ENCODE results near the gene BCO1.

The BCO1 gene

GRCh38 chr16:81275795-81276194, 37.3 kb downstream of the BCO1 start:
- no peak for DNase-seq (ENCODE audit: low read depth in 2 of 2)

- DNase-seq (ENCODE audit: low read depth in 2 of 2) = no peak
Measured at GRCh38 chr16:81276323-81276722, 37.8 kb downstream of the BCO1 start.

GRCh38 chr16:81277541-81278080, 39.1 kb downstream of the BCO1 start:
- DNase-seq (ENCODE audit: low read depth in 2 of 2) = no peak

GRCh38 chr16:81278526-81278925, 40.0 kb downstream of the BCO1 start:
- DNase-seq (ENCODE audit: low read depth in 2 of 2) = no peak

DNA sequence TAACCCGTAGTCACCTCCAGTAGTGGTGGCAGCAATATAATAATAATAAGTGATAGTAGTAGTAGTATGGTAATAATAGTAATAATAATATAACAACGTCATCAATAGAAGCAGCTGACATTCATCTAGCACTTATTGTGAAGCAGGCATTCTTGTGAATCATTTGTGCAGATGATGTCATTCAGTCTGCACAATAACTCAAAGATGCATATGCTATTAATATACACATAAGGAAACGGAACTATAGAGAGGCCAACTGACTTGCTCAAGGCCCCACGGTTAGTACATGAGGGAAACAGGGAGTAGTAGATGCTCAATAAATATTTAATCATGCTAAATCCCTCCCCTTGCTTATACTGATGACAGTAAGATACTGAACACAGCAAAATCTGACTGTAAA, 40.9 kb downstream of the BCO1 start:
- DNase-seq (ENCODE audit: low read depth in 2 of 2) = no peak

- DNase-seq (ENCODE audit: low read depth in 2 of 2) = no peak
Measured at GRCh38 chr16:81280393-81280792, 41.9 kb downstream of the BCO1 start.

GRCh38 chr16:81283044-81283443, 44.6 kb downstream of the BCO1 start:
- no peak for DNase-seq (ENCODE audit: low read depth in 2 of 2)

- no peak for DNase-seq (ENCODE audit: low read depth in 2 of 2)
Measured at GRCh38 chr16:81284995-81285600, 46.6 kb downstream of the BCO1 start.

DNA sequence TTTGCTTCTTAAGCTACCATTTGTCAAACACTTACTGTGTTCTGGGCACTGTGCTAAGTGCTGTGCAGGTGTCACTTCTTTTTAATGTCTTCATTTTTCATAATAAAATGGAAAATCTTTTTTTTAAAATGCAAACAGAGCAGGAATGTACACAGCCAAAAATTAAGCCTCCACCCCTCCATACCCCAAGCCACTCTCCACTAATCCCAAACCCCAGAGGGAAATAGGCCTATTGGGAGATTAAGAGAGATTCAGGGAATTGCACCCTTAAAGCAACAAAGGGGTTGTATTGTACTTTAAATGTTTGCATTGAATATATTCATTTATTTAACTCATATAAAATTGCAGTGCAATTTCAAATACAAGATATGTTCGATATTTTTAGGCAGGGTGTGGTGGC, 47.7 kb downstream of the BCO1 start:
- no peak for DNase-seq (ENCODE audit: low read depth in 2 of 2)

DNA sequence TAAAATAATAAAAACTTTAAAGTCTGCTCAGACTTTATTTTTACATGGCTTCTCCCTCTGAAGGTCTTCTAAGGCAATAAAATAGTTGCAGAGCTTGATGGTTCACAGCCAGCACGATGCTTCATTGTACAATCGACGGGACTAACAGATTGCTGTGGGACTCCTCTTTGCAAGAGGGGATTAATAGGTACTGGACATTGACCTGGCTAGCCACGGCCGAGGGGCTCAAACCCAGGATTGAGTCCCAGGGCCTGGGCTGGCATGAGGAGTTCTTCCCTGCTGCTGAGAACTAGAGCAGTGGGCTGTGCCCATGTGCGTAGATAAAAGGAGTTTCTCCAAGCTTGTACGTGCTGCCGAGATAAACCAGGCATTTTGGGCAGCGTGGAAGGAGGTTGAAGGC, 52.6 kb downstream of the BCO1 start:
- no peak for DNase-seq (ENCODE audit: low read depth in 2 of 2)

DNA sequence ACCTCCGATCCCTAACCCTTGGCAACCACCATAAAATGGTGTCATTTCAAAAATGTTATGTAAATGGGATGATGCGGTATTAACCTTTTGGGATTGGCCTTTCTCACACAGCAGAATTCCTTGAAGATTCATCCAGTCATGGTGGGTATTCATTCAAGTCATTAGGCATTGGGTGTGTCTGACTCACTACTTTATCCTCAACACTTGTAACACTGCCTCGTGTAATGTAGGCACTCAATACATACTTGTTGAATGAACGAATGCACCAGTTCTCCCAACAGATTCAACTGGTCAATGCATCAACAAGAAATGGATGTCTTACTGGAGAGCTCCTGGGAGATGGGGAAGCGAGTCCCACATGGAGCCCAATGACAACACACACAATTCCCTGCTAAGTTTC, 54.4 kb downstream of the BCO1 start:
- no peak for DNase-seq (ENCODE audit: low read depth in 2 of 2)

DNA sequence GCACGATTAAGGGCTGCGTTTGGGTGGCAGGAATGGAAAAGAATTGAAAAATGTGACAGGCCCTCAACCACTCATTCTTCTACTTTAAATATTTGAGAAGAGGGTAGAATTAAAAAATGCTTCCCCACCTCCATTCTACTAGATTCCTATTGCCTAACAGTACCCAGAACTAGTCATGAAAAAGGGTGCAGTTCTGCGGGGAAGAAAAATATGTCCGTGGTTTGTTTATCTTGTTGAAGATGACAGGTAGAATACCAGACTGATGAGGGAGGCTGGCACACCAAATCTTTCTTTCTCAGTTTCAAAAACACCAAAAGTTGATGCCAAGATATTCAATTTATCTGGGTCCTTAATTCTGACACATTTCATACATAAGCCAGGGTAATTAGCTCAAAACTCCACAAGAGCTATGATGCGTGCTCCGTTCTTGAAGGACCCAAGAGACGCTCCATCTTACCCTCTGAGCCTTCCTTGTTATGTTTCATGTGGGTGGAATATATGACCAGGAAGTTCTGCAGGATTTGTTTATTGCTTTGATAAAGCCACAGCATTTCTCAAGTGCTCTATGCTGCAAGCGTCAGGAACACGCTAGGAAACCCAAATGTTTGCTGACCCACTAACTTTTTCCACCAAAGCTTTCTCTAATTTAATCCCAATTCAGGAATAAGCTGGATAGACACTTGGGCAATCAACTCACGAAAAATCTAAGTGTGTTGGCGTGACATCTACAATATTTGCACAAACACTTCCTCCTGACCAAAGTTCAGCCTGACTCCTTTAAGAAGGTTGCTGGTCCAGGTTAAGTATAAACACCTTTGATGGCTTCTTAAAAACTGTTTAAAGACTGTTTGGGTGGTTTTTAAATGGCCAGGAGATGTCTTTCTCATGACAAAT, 55.7 kb downstream of the BCO1 start:
- DNase-seq (ENCODE audit: low read depth in 2 of 2) = no peak

- DNase-seq (ENCODE audit: low read depth in 2 of 2) = no peak
Measured at GRCh38 chr16:81296631-81297030, 58.1 kb downstream of the BCO1 start.

- DNase-seq (ENCODE audit: low read depth in 2 of 2) = no peak
Measured at GRCh38 chr16:81307770-81308169, 69.3 kb downstream of the BCO1 start.

GRCh38 chr16:81310045-81310644, 71.7 kb downstream of the BCO1 start:
- no peak for DNase-seq (ENCODE audit: low read depth in 2 of 2)

DNA sequence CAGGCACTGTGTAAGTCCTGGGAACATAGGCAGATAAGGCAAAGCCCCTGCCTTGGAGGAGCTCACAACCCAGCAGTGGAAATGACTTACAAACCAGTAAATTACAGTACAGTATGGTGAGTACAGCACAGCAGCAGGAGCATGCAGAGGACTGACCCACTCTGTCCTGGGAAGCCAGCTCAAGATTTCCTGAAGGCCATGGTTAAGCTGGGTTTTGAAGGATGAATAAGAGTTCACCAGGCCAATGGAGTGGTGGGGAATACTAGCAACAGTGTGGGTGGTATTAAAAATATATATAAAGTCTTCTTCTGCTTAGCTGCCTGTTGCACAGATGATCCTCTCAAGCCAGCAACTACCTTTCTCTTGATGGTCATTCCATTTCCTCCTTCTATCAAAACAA, 73.3 kb downstream of the BCO1 start:
- DNase-seq (ENCODE audit: low read depth in 2 of 2) = no peak

GRCh38 chr16:81313701-81314602, 75.5 kb downstream of the BCO1 start:
- no peak for DNase-seq (ENCODE audit: low read depth in 2 of 2)

- peak; percentile 76 to 83 for DNase-seq (ENCODE audit: low read depth in 2 of 2)
Measured at GRCh38 chr16:81314603-81315270, 76.2 kb downstream of the BCO1 start, which contains the start of gene GAN. Gene GAN, plus strand, starts transcription at chr16:81314962. Its CDS starts 152 bp downstream, at chr16:81315114.

- DNase-seq (ENCODE audit: low read depth in 2 of 2) = peak in 1 of 2 donors; percentile 17
Measured at GRCh38 chr16:81315271-81316175, 77.0 kb downstream of the BCO1 start.

DNA sequence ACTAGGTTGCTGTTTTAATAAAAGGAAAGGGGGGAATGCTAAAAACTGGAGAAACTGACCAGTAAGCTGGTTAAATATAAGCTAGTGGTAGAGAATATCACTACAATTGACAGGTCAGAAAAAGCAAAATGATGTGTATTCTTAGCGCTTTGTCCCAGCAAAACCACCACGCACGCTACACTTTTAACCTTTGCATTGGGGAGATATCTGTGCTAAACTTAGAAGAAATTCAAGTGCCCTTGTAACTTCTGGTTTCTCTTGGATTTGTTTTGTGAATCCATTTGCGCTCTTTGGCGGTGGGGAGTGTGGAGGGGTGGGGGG, 77.6 kb downstream of the BCO1 start:
- DNase-seq (ENCODE audit: low read depth in 2 of 2) = no peak
